ENCODE measurements around the gene VPS37D. TPM values are rescaled to one million over a fixed set of nuclear protein-coding genes. Genes with fewer than 3 reads are reported as not detected.
"Not testable (repeated sequence)": the region's sequence is repeated elsewhere in the genome, so short reads cannot be mapped to it uniquely, and the experiment has no call there.

Gene VPS37D
- polyA plus RNA-seq, 1 donor (not counting 4 experiments of a cell fraction or from before 2014, with no cell fraction given): 0.81 TPM

DNA sequence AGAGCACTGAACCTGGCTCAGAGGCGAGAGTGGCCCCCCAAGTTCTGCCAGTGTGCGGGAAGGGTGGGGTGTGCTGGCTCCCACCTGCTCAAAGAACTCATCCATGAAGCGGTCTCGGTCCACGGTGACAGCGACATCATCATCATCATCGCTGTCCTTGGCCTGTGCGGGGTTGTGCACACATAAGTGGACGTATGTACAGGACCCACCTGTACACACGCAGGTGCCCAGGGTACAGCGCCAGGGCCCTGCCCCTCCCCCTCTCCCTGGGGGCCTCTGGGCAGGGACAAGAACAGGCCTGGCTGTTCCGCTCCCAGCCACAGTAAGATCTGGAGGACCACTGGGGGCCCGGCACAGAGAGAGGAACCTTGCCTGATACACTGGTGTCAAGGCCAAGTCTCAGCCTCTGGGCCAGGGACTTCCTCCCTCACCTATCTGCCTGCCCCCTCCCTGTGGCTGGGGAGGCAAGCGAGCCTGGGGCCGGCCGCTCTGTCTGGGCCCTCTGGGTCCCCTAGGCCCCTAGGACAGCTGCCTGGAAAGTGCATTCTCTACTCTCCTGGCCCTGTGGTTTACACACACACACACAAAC is 41.4 kb downstream of the VPS37D start:
- dilution Hi-C loops (cut with MboI; ENCODE audit: extremely low pct_ligation_motif_present, low sequenced_read_pairs): no loop called here
- FAIRE-seq (no peak), DNase-seq (ENCODE audit: low read depth, low spot score) (no peak)
- TF ChIP-seq EZH2 (IDR thresholded peaks at IDR 0.05; ENCODE audit: low read length): no peak
- TF ChIP-seq, protein P1, sequence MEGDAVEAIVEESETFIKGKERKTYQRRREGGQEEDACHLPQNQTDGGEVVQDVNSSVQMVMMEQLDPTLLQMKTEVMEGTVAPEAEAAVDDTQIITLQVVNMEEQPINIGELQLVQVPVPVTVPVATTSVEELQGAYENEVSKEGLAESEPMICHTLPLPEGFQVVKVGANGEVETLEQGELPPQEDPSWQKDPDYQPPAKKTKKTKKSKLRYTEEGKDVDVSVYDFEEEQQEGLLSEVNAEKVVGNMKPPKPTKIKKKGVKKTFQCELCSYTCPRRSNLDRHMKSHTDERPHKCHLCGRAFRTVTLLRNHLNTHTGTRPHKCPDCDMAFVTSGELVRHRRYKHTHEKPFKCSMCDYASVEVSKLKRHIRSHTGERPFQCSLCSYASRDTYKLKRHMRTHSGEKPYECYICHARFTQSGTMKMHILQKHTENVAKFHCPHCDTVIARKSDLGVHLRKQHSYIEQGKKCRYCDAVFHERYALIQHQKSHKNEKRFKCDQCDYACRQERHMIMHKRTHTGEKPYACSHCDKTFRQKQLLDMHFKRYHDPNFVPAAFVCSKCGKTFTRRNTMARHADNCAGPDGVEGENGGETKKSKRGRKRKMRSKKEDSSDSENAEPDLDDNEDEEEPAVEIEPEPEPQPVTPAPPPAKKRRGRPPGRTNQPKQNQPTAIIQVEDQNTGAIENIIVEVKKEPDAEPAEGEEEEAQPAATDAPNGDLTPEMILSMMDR (optimal IDR thresholded peaks at IDR 0.05 in 1 of 3, IDR thresholded peaks at IDR 0.05 in 1 of 3, conservative IDR thresholded peaks at IDR 0.05 in 1 of 3; ENCODE audit: extremely low read depth in 1 of 3, insufficient read depth in 2 of 3, low read length in 3 of 3): no peak
- H3K36me3 ChIP-seq (ENCODE audit: control insufficient read depth in 2 of 2, extremely low read depth in 1 of 2, insufficient read depth in 2 of 2, low read length in 2 of 2): peaks cover 20 to 50% of the 10 kb centered on the region in 2 experiments
- no peak overlapping the region for H3K9ac ChIP-seq (ENCODE audit: control insufficient read depth, extremely low read depth, insufficient read depth, low read length)
- peaks cover 50% of the 10 kb centered on the region for H3K79me2 ChIP-seq (ENCODE audit: control insufficient read depth, insufficient read depth, low read length)
- no peaks in the 10 kb centered on the region for H3K27me3 ChIP-seq (ENCODE audit: control insufficient read depth, extremely low read depth, insufficient read depth, low read length)
- H3K9me1 ChIP-seq (ENCODE audit: control insufficient read depth, extremely low read depth, insufficient read depth, low read length): peaks cover 10% of the 10 kb centered on the region
- H3K4me2 ChIP-seq (ENCODE audit: control insufficient read depth, extremely low read depth, insufficient read depth, low read depth, low read length): no peak overlapping the region
- H4K20me1 ChIP-seq (ENCODE audit: control insufficient read depth, extremely low read depth, insufficient read depth, low read length): peaks cover 68% of the 10 kb centered on the region
- no peak overlapping the region for H3K4me3 ChIP-seq (ENCODE audit: control insufficient read depth in 2 of 3, extremely low read depth in 1 of 3, insufficient read depth in 2 of 3, low read depth in 1 of 3, low read length in 3 of 3)
- peaks cover 34% of the 10 kb centered on the region for H3K4me1 ChIP-seq (ENCODE audit: control insufficient read depth, extremely low read depth, insufficient read depth, low read length)
- no peak overlapping the region for H2AFZ ChIP-seq (ENCODE audit: control insufficient read depth, low read length)
- H3K27ac ChIP-seq (ENCODE audit: control insufficient read depth, insufficient read depth, low read length): no peak overlapping the region
- H3K9me3 ChIP-seq (ENCODE audit: control insufficient read depth, low read depth, low read length): no peaks in the 10 kb centered on the region

DNA sequence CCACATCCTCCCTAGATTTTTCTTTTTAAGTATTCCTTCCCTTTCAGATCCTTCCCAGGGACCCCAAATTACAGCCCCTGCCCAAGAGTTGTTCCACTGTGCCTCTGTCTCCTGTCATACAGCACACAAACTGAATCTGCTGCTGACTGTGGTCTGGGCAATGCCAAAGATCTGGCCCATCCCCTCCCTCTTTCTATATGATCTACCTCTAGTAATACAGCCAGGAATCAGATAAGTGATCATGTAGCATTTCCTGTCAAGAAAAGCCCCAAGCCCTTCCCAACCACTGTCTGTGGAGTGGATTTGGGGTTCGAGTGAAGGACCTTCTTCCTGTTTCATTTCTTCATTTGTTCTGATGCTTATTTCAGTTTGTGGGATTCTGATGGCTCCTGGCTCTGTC is 45.1 kb downstream of the VPS37D start:
- dilution Hi-C loops (cut with MboI; ENCODE audit: extremely low pct_ligation_motif_present, low sequenced_read_pairs): no loop called here
- peaks cover 74% of the 10 kb centered on the region for H4K20me1 ChIP-seq (ENCODE audit: control insufficient read depth, extremely low read depth, insufficient read depth, low read length)

DNA sequence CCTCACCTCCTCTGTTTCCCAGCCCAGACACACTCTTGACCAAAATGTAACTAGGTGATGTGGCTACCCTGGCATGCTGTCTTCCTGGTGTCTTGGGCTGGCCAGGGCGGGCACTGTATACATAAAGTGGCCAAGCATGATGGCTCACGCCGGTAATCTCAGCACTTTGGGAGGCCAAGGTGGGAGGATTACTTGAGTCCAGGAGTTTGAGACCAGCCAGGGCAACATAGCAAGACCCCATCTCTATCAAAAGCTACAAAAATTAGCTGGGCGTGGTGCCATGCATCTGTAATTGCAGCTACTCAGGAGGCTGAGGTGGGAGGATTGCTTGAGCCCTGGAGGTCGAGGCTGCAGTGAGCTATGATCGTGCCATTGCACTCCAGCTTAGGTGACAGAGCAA is 45.7 kb downstream of the VPS37D start:
- H3K4me3 ChIP-seq (ENCODE audit: control insufficient read depth in 2 of 3, extremely low read depth in 1 of 3, insufficient read depth in 2 of 3, low read depth in 1 of 3, low read length in 3 of 3); FAIRE-seq; dilution Hi-C loops (cut with MboI; ENCODE audit: extremely low pct_ligation_motif_present, low sequenced_read_pairs); H2AFZ ChIP-seq (ENCODE audit: control insufficient read depth, low read length); H3K4me2 ChIP-seq (ENCODE audit: control insufficient read depth, extremely low read depth, insufficient read depth, low read depth, low read length); DNase-seq (ENCODE audit: low read depth, low spot score); H3K9me3 ChIP-seq (ENCODE audit: control insufficient read depth, low read depth, low read length); H3K27me3 ChIP-seq (ENCODE audit: control insufficient read depth, extremely low read depth, insufficient read depth, low read length); H3K9ac ChIP-seq (ENCODE audit: control insufficient read depth, extremely low read depth, insufficient read depth, low read length); H3K27ac ChIP-seq (ENCODE audit: control insufficient read depth, insufficient read depth, low read length): not testable (repeated sequence)
- Histone ChIP-seq H3K36me3 (ENCODE audit: control insufficient read depth in 2 of 2, extremely low read depth in 1 of 2, insufficient read depth in 2 of 2, low read length in 2 of 2) (peaks cover 19 to 37% of the 10 kb centered on the region in 2 experiments), H3K4me1 (ENCODE audit: control insufficient read depth, extremely low read depth, insufficient read depth, low read length) (peaks cover 32% of the 10 kb centered on the region), H3K79me2 (ENCODE audit: control insufficient read depth, insufficient read depth, low read length) (peaks cover 82% of the 10 kb centered on the region), H4K20me1 (ENCODE audit: control insufficient read depth, extremely low read depth, insufficient read depth, low read length) (peaks cover 75% of the 10 kb centered on the region), H3K9me1 (ENCODE audit: control insufficient read depth, extremely low read depth, insufficient read depth, low read length) (peaks cover 18% of the 10 kb centered on the region)

More for the DNA sequence above, 45.1 kb downstream of the VPS37D start:
- DNase-seq (ENCODE audit: low read depth, low spot score) (no peak), FAIRE-seq (no peak)
- no peak overlapping the region for H3K4me2 ChIP-seq (ENCODE audit: control insufficient read depth, extremely low read depth, insufficient read depth, low read depth, low read length)
- peaks cover 78% of the 10 kb centered on the region for H3K79me2 ChIP-seq (ENCODE audit: control insufficient read depth, insufficient read depth, low read length)
- H3K4me3 ChIP-seq (ENCODE audit: control insufficient read depth in 2 of 3, extremely low read depth in 1 of 3, insufficient read depth in 2 of 3, low read depth in 1 of 3, low read length in 3 of 3): no peak overlapping the region
- TF ChIP-seq EZH2 (IDR thresholded peaks at IDR 0.05; ENCODE audit: low read length): no peak
- TF ChIP-seq, protein P1 (optimal IDR thresholded peaks at IDR 0.05 in 1 of 3, IDR thresholded peaks at IDR 0.05 in 1 of 3, conservative IDR thresholded peaks at IDR 0.05 in 1 of 3; ENCODE audit: extremely low read depth in 1 of 3, insufficient read depth in 2 of 3, low read length in 3 of 3): no peak
- peaks cover 26% of the 10 kb centered on the region for H3K4me1 ChIP-seq (ENCODE audit: control insufficient read depth, extremely low read depth, insufficient read depth, low read length)
- no peak overlapping the region for H2AFZ ChIP-seq (ENCODE audit: control insufficient read depth, low read length)
- H3K27ac ChIP-seq (ENCODE audit: control insufficient read depth, insufficient read depth, low read length): no peak overlapping the region
- peaks cover 18% of the 10 kb centered on the region for H3K9me1 ChIP-seq (ENCODE audit: control insufficient read depth, extremely low read depth, insufficient read depth, low read length)
- H3K9ac ChIP-seq (ENCODE audit: control insufficient read depth, extremely low read depth, insufficient read depth, low read length): no peak overlapping the region
- H3K36me3 ChIP-seq (ENCODE audit: control insufficient read depth in 2 of 2, extremely low read depth in 1 of 2, insufficient read depth in 2 of 2, low read length in 2 of 2): peaks cover 21 to 38% of the 10 kb centered on the region in 2 experiments
- no peaks in the 10 kb centered on the region for H3K9me3 ChIP-seq (ENCODE audit: control insufficient read depth, low read depth, low read length)
- no peaks in the 10 kb centered on the region for H3K27me3 ChIP-seq (ENCODE audit: control insufficient read depth, extremely low read depth, insufficient read depth, low read length)
